A549 (cell line): ENCODE measurements around the gene FMR1NB. TPM values are rescaled to one million over a fixed set of nuclear protein-coding genes. Genes with fewer than 3 reads are reported as not detected.

ENCODE experiments used
- ATAC-seq, 2 experiments: fragments of 200-7000 bp in 1 of 2; fragments of >200 bp in 1 of 2; cut with Nextera tagmentation in 1 of 2; cut with Tn5 transposase in 1 of 2; 3 replicates each; pipeline versions ENCODE4 v1.8.0 to v1.9.1; 2018 to 2020; ENCODE audit warnings: mild to moderate bottlenecking in 1 of 2, moderate library complexity in 1 of 2
- CTCF ChIA-PET: fragments of 300-600 bp; sonication (Branson Sonifier 250); formaldehyde crosslinking; extraction: SDS; loops from one replicate; lab custom pipeline; 2021; ENCODE audit warnings: antibody characterized with exemption, inconsistent platforms; lab: Yijun Ruan, JAX
- POLR2A ChIA-PET: fragments of 350-600 bp; formaldehyde crosslinking; extraction: SDS; loops from one replicate; lab custom pipeline; 2021; ENCODE audit warnings: antibody characterized with exemption, inconsistent platforms; lab: Yijun Ruan, JAX
- DNase-seq, 2 experiments: peaks; one replicate each; pipeline versions ENCODE4 v3.0.0 to v3.0.0-alpha.2; 2011 to 2016; ENCODE audit warnings: low read depth in 1 of 2, low spot score in 1 of 2
- FAIRE-seq: peaks from 2 replicates; lab custom pipeline; 2011; peaks lifted over from hg19 to GRCh38; lab: Jason Lieb, UNC
- H3K27ac ChIP-seq, 2 experiments: fragments of >200 bp; sonication (Bioruptor Twin); formaldehyde crosslinking; 3 replicates each; pipeline ENCODE4 v1.5.1; 2016 to 2017
- H3K4me1 ChIP-seq: fragments of >200 bp; sonication (Bioruptor Twin); formaldehyde crosslinking; 3 replicates; pipeline ENCODE4 v1.6.1; 2016
- H3K4me2 ChIP-seq: fragments of >200 bp; sonication (Bioruptor Twin); formaldehyde crosslinking; 3 replicates; pipeline ENCODE4 v1.6.1; 2016
- H3K4me3 ChIP-seq: fragments of >200 bp; sonication (Bioruptor Twin); formaldehyde crosslinking; 3 replicates; pipeline ENCODE4 v1.5.1; 2016
- H3K9me3 ChIP-seq: fragments of >200 bp; sonication (Bioruptor Twin); formaldehyde crosslinking; 3 replicates; pipeline ENCODE4 v1.6.1; 2016
- BHLHE40 ChIP-seq: IDR thresholded peaks from 2 replicates; pipeline ENCODE4 v1.6.1; 2012; ENCODE audit warnings: low read depth, low read length, inconsistent platforms
- CBX8 ChIP-seq: fragments of 200-600 bp; sonication (generic); IDR thresholded peaks from 2 replicates; pipeline ENCODE4 v1.6.1; 2016
- EHF ChIP-seq: fragments of 250-450 bp; sonication (Bioruptor Pico); IDR thresholded peaks from 2 replicates; pipeline ENCODE4 v1.5.0; 2020; ENCODE audit warnings: mild to moderate bottlenecking
- ELK1 ChIP-seq: fragments of 150-350 bp; IDR thresholded peaks from 2 replicates; pipeline ENCODE4 v1.6.1; 2014; ENCODE audit warnings: low read depth, mild to moderate bottlenecking, low read length
- HEYL ChIP-seq: fragments of 250-450 bp; sonication (Bioruptor Pico); IDR thresholded peaks from 2 replicates; pipeline ENCODE4 v1.8.0; 2021; ENCODE audit warnings: mild to moderate bottlenecking, moderate library complexity
- HOXB5 ChIP-seq: fragments of 250-450 bp; sonication (Bioruptor Pico); IDR thresholded peaks from 2 replicates; pipeline ENCODE4 v1.5.0; 2020; ENCODE audit warnings: mild to moderate bottlenecking, moderate library complexity
- JUNB ChIP-seq: fragments of >200 bp; sonication (Bioruptor Twin); formaldehyde crosslinking; IDR thresholded peaks from 2 replicates; pipeline ENCODE4 v1.6.1; 2016
- KDM1A ChIP-seq: fragments of 200-600 bp; sonication (generic); IDR thresholded peaks from 2 replicates; pipeline ENCODE4 v1.6.1; 2016; ENCODE audit warnings: low read depth, mild to moderate bottlenecking
- KDM5A ChIP-seq: fragments of 200-600 bp; sonication (generic); IDR thresholded peaks from 2 replicates; pipeline ENCODE4 v1.6.1; 2016; ENCODE audit warnings: antibody characterized with exemption, mild to moderate bottlenecking
- NFE2L2 ChIP-seq: fragments of 150-350 bp; conservative IDR thresholded peaks from 2 replicates; pipeline ENCODE4 v1.6.1; 2014; ENCODE audit warnings: low read length
- NR3C1 ChIP-seq: fragments of >200 bp; sonication (Bioruptor Twin); formaldehyde crosslinking; IDR thresholded peaks from 3 replicates; pipeline ENCODE4 v1.6.1; 2017
- POLR2AphosphoS2 ChIP-seq: conservative IDR thresholded peaks from 2 replicates; pipeline ENCODE4 v1.6.1; 2012; ENCODE audit warnings: low read length, improper control_type of control experiment, inconsistent platforms
- RAD21 ChIP-seq, 2 experiments: fragments of >200 bp in 1 of 2; sonication (Bioruptor Twin) in 1 of 2; formaldehyde crosslinking in 1 of 2; IDR thresholded peaks in 1 of 2; conservative IDR thresholded peaks in 1 of 2; 2 replicates in 1 of 2; 3 replicates in 1 of 2; pipeline ENCODE4 v1.6.1; 2012 to 2018; ENCODE audit warnings: inconsistent platforms in 1 of 2
- RNF2 ChIP-seq: fragments of 200-600 bp; sonication (generic); IDR thresholded peaks from 2 replicates; pipeline ENCODE4 v1.6.1; 2016; ENCODE audit warnings: low read depth, mild to moderate bottlenecking, antibody characterized with exemption, moderate library complexity, borderline replicate concordance
- SMC3 ChIP-seq: fragments of >200 bp; sonication (Bioruptor Twin); formaldehyde crosslinking; IDR thresholded peaks from 3 replicates; pipeline ENCODE4 v1.6.1; 2018; ENCODE audit warnings: inconsistent platforms
- ZNF302 ChIP-seq: fragments of 250-450 bp; sonication (Bioruptor Pico); IDR thresholded peaks from 2 replicates; pipeline ENCODE4 v1.9.0; 2021; ENCODE audit warnings: inconsistent platforms, mild to moderate bottlenecking, moderate library complexity
- ZSCAN20 ChIP-seq: fragments of 250-450 bp; sonication (Bioruptor Pico); IDR thresholded peaks from 2 replicates; pipeline ENCODE4 v1.8.0; 2022; ENCODE audit warnings: mild to moderate bottlenecking, moderate library complexity
- WGBS: methylation state at CpG from one replicate; pipeline ENCODE4 v1.1.6; 2017; ENCODE audit errors: missing lambda C conversion rate; 5-methylcytosine and 5-hydroxymethylcytosine counted together
- polyA plus RNA-seq, 4 experiments: library from polyadenylated mRNA; depleted of rRNA in 3 of 4; stranded (reverse); fragments of >200 nt; fragmentation: RNase III in 1 of 4; extraction: RNeasy Plus Mini Kit Qiagen cat#74134 plus additional on column Dnase treatment in 1 of 4; gene quantifications; 2 replicates in 3 of 4; 3 replicates in 1 of 4; pipeline ENCODE4 v1.2.3, GENCODE V29; 2011 to 2017
- TF ChIP-seq, protein P1 (sequence below): fragments of 250-450 bp; sonication (Bioruptor Pico); IDR thresholded peaks from 2 replicates; pipeline ENCODE4 v1.5.0; 2021; ENCODE audit warnings: mild to moderate bottlenecking, moderate library complexity, borderline replicate concordance
- TF ChIP-seq, protein P2 (sequence below): IDR thresholded peaks from 2 replicates; pipeline ENCODE4 v1.6.1; 2012

The FMR1NB gene
- polyA plus RNA-seq, 2 of the 4 experiments (the other 2 are of a cell fraction), result not detected

- TF ChIP-seq RNF2, result no peak
- TF ChIP-seq POLR2AphosphoS2, result no peak
- TF ChIP-seq, all 56 proteins: peak for 0
- ATAC-seq, result no peak
- POLR2A ChIA-PET, result no interaction called here
- DNase-seq, result no peak
- 16% methylated on average over 5 of the region's 6 CpGs for WGBS
- CTCF ChIA-PET, result no interaction called here
- H3K4me2 ChIP-seq, result no peak overlapping the region
- H3K9me3 ChIP-seq, result no peaks in the 10 kb centered on the region
- H3K4me3 ChIP-seq, result no peak overlapping the region
- H3K27ac ChIP-seq, result no peak overlapping the region
- peak; percentile 32 for FAIRE-seq
- no peaks in the 10 kb centered on the region for H3K4me1 ChIP-seq
Observed at GRCh38 chrX:147978931-147979330, 2.2 kb upstream of the FMR1NB start.

DNA sequence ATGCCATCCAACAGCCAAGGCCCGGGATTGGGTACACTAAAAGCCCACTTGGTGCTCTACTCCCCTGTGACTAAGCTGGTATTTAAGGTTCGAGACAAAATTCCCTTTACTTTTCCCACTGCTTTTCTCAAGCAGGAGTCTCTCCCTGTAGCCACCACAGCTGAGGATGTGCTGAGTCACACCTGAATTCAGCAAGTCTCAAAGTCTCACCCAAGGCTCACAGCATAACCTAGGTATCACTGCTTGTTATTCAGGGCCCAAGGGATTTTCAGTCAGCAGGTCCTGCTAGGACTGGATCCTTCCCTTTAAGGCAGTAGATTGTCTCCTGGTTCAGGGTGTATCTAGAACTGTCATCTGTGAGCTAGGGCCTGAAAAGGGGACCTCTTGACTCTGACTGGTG lies 39.2 kb downstream of the FMR1NB start:
- POLR2A ChIA-PET, result no interaction called here
- ATAC-seq, result no peak
- no peak overlapping the region for H3K4me2 ChIP-seq
- DNase-seq, result peak in 1 of 2 experiments; percentile 1
- WGBS, result 0% methylated on average over 2 of the region's 2 CpGs
- no peak overlapping the region for H3K4me3 ChIP-seq
- no peak for FAIRE-seq
- no peaks in the 10 kb centered on the region for H3K9me3 ChIP-seq
- TF ChIP-seq, protein P1, sequence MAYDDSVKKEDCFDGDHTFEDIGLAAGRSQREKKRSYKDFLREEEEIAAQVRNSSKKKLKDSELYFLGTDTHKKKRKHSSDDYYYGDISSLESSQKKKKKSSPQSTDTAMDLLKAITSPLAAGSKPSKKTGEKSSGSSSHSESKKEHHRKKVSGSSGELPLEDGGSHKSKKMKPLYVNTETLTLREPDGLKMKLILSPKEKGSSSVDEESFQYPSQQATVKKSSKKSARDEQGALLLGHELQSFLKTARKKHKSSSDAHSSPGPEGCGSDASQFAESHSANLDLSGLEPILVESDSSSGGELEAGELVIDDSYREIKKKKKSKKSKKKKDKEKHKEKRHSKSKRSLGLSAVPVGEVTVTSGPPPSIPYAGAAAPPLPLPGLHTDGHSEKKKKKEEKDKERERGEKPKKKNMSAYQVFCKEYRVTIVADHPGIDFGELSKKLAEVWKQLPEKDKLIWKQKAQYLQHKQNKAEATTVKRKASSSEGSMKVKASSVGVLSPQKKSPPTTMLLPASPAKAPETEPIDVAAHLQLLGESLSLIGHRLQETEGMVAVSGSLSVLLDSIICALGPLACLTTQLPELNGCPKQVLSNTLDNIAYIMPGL, result no peak
- no peak for TF ChIP-seq ZNF302 (CRISPR knock-in tag)
- no peak for TF ChIP-seq HEYL
- TF ChIP-seq NFE2L2, result no peak
- no peak for TF ChIP-seq EHF (CRISPR knock-in tag)
- no peak for TF ChIP-seq CBX8
- TF ChIP-seq ELK1, result no peak
- TF ChIP-seq KDM5A, result no peak
- TF ChIP-seq SMC3, result no peak
- TF ChIP-seq NR3C1, result no peak
- TF ChIP-seq RAD21 (conservative IDR thresholded peaks at IDR 0.05 in 1 of 2, IDR thresholded peaks at IDR 0.05 in 1 of 2), result no peak
- TF ChIP-seq BHLHE40, result no peak
- no peak for TF ChIP-seq JUNB
- no peak for TF ChIP-seq KDM1A
- no peak for TF ChIP-seq ZSCAN20 (CRISPR knock-in tag)
- TF ChIP-seq HOXB5 (CRISPR knock-in tag), result no peak
- H3K4me1 ChIP-seq, result no peaks in the 10 kb centered on the region
- H3K27ac ChIP-seq, result no peak overlapping the region
- CTCF ChIA-PET, result no interaction called here

- H3K27ac ChIP-seq, result no peak overlapping the region
- ChIA-PET CTCF (no interaction called here), POLR2A (no interaction called here)
- no peak overlapping the region for H3K4me3 ChIP-seq
- FAIRE-seq (peak; percentile 54), ATAC-seq (no peak), DNase-seq (no peak)
- TF ChIP-seq, protein P2, sequence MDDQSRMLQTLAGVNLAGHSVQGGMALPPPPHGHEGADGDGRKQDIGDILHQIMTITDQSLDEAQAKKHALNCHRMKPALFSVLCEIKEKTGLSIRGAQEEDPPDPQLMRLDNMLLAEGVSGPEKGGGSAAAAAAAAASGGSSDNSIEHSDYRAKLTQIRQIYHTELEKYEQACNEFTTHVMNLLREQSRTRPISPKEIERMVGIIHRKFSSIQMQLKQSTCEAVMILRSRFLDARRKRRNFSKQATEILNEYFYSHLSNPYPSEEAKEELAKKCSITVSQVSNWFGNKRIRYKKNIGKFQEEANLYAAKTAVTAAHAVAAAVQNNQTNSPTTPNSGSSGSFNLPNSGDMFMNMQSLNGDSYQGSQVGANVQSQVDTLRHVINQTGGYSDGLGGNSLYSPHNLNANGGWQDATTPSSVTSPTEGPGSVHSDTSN, result no peak
- H3K4me2 ChIP-seq, result no peak overlapping the region
- no peaks in the 10 kb centered on the region for H3K4me1 ChIP-seq
- H3K9me3 ChIP-seq, result no peaks in the 10 kb centered on the region
- 39% methylated on average over 8 of the region's 8 CpGs for WGBS
Observed at GRCh38 chrX:148024425-148025148, 43.5 kb downstream of the FMR1NB start.
